BLaER1 (cell line): ENCODE results near the gene ANKRD22.
A peak's percentile ranks its signal among the peaks of the same experiment; 100 is the strongest.

Experiments
- H3K27ac ChIP-seq: shearing (Covaris generic); formaldehyde crosslinking; 2 replicates; pipeline ENCODE4 v1.8.1; 2022
- H3K27me3 ChIP-seq: shearing (Covaris generic); formaldehyde crosslinking; 2 replicates; pipeline ENCODE4 v1.8.1; 2022
- H3K36me3 ChIP-seq: shearing (Covaris generic); formaldehyde crosslinking; 2 replicates; pipeline ENCODE4 v1.8.1; 2022
- H3K4me1 ChIP-seq: shearing (Covaris generic); formaldehyde crosslinking; 2 replicates; pipeline ENCODE4 v1.8.1; 2022
- H3K4me2 ChIP-seq: shearing (Covaris generic); formaldehyde crosslinking; 2 replicates; pipeline ENCODE4 v1.8.1; 2022
- H3K4me3 ChIP-seq: shearing (Covaris generic); formaldehyde crosslinking; 2 replicates; pipeline ENCODE4 v1.8.1; 2022
- H3K9ac ChIP-seq: shearing (Covaris generic); formaldehyde crosslinking; 2 replicates; pipeline ENCODE4 v1.8.1; 2022
- H3K9me3 ChIP-seq: shearing (Covaris generic); formaldehyde crosslinking; 2 replicates; pipeline ENCODE4 v1.8.1; 2022
- H4K20me1 ChIP-seq: shearing (Covaris generic); formaldehyde crosslinking; 2 replicates; pipeline ENCODE4 v1.8.1; 2022
- Cebpa-rat ChIP-seq: shearing (Covaris generic); IDR thresholded peaks from 2 replicates; pipeline ENCODE4 v1.8.1; 2022

ANKRD22 gene

GRCh38 chr10:88804083-88804812 is 47.4 kb downstream of the ANKRD22 start:
- H4K20me1 ChIP-seq: no peaks in the 10 kb centered on the region
- H3K9ac ChIP-seq: no peak overlapping the region
- H3K27ac ChIP-seq: no peak overlapping the region
- H3K36me3 ChIP-seq: no peaks in the 10 kb centered on the region
- no peaks in the 10 kb centered on the region for H3K4me1 ChIP-seq
- no peaks in the 10 kb centered on the region for H3K27me3 ChIP-seq
- no peak for TF ChIP-seq Cebpa-rat
- H3K4me2 ChIP-seq: no peak overlapping the region
- H3K4me3 ChIP-seq: no peak overlapping the region
- no peaks in the 10 kb centered on the region for H3K9me3 ChIP-seq

- H3K9me3 ChIP-seq: no peaks in the 10 kb centered on the region
- no peak overlapping the region for H3K4me3 ChIP-seq
- H3K27me3 ChIP-seq: no peaks in the 10 kb centered on the region
- H3K9ac ChIP-seq: no peak overlapping the region
- no peaks in the 10 kb centered on the region for H3K4me1 ChIP-seq
- no peaks in the 10 kb centered on the region for H3K36me3 ChIP-seq
- no peak overlapping the region for H3K4me2 ChIP-seq
- no peak overlapping the region for H3K27ac ChIP-seq
- no peak for TF ChIP-seq Cebpa-rat
- no peaks in the 10 kb centered on the region for H4K20me1 ChIP-seq
Observed at GRCh38 chr10:88803641-88804040, 48.0 kb downstream of the ANKRD22 start.

GRCh38 chr10:88802523-88803285 is 48.9 kb downstream of the ANKRD22 start, which contains the start of gene LIPM:
Gene LIPM (plus strand): TSS chr10:88802730. CDS start chr10:88802897, 167 bp downstream.
- no peak for TF ChIP-seq Cebpa-rat
- no peak within 1 kb of the TSS for H3K27ac ChIP-seq
- no peaks in the 10 kb centered on the region for H3K36me3 ChIP-seq
- no peak within 1 kb of the TSS for H3K4me3 ChIP-seq
- no peaks in the 10 kb centered on the region for H3K27me3 ChIP-seq
- H3K9me3 ChIP-seq: no peaks in the 10 kb centered on the region
- H3K4me1 ChIP-seq: no peaks in the 10 kb centered on the region
- H3K4me2 ChIP-seq: no peak within 1 kb of the TSS
- no peaks in the 10 kb centered on the region for H4K20me1 ChIP-seq
- H3K9ac ChIP-seq: no peak within 1 kb of the TSS

GRCh38 chr10:88800152-88801125 is 51.2 kb downstream of the ANKRD22 start:
- no peaks in the 10 kb centered on the region for H3K9me3 ChIP-seq
- no peak for TF ChIP-seq Cebpa-rat

GRCh38 chr10:88794731-88795130 is 56.9 kb downstream of the ANKRD22 start:
- H3K27me3 ChIP-seq: no peaks in the 10 kb centered on the region

More at GRCh38 chr10:88800152-88801125, 51.2 kb downstream of the ANKRD22 start:
- Histone ChIP-seq H3K27ac (no peak overlapping the region), H3K27me3 (no peaks in the 10 kb centered on the region), H4K20me1 (no peaks in the 10 kb centered on the region), H3K4me3 (no peak overlapping the region), H3K4me2 (no peak overlapping the region), H3K36me3 (no peaks in the 10 kb centered on the region), H3K4me1 (no peaks in the 10 kb centered on the region), H3K9ac (no peak overlapping the region)

GRCh38 chr10:88793712-88794299 is 57.8 kb downstream of the ANKRD22 start:
- H3K4me1 ChIP-seq: no peaks in the 10 kb centered on the region
- H3K9ac ChIP-seq: no peak overlapping the region
- H3K27ac ChIP-seq: no peak overlapping the region
- no peak overlapping the region for H3K4me3 ChIP-seq
- H3K9me3 ChIP-seq: no peaks in the 10 kb centered on the region
- no peaks in the 10 kb centered on the region for H3K36me3 ChIP-seq
- H3K27me3 ChIP-seq: no peaks in the 10 kb centered on the region
- no peak overlapping the region for H3K4me2 ChIP-seq
- no peaks in the 10 kb centered on the region for H4K20me1 ChIP-seq
- no peak for TF ChIP-seq Cebpa-rat

More at GRCh38 chr10:88794731-88795130, 56.9 kb downstream of the ANKRD22 start:
- Histone ChIP-seq H3K27ac (no peak overlapping the region), H3K4me2 (no peak overlapping the region), H3K36me3 (no peaks in the 10 kb centered on the region), H3K9ac (no peak overlapping the region), H3K9me3 (no peaks in the 10 kb centered on the region), H3K4me3 (no peak overlapping the region), H4K20me1 (no peaks in the 10 kb centered on the region), H3K4me1 (no peaks in the 10 kb centered on the region)
- TF ChIP-seq Cebpa-rat: no peak

GRCh38 chr10:88792661-88793060 is 59.0 kb downstream of the ANKRD22 start:
- TF ChIP-seq Cebpa-rat: 0 out of 2 replicates have a peak, but pooled peaks have one; percentile 23
- Histone ChIP-seq H3K27me3 (no peaks in the 10 kb centered on the region), H3K27ac (no peak overlapping the region), H3K4me3 (no peak overlapping the region), H3K9ac (no peak overlapping the region), H4K20me1 (no peaks in the 10 kb centered on the region), H3K9me3 (no peaks in the 10 kb centered on the region), H3K4me2 (no peak overlapping the region), H3K36me3 (no peaks in the 10 kb centered on the region), H3K4me1 (no peaks in the 10 kb centered on the region)

- TF ChIP-seq Cebpa-rat: no peak
- Histone ChIP-seq H3K36me3 (no peaks in the 10 kb centered on the region), H4K20me1 (no peaks in the 10 kb centered on the region), H3K9ac (no peak overlapping the region), H3K4me2 (no peak overlapping the region), H3K9me3 (no peaks in the 10 kb centered on the region), H3K4me3 (no peak overlapping the region), H3K27me3 (no peaks in the 10 kb centered on the region), H3K27ac (no peak overlapping the region), H3K4me1 (no peaks in the 10 kb centered on the region)
Observed at GRCh38 chr10:88791924-88792323, 59.7 kb downstream of the ANKRD22 start.

GRCh38 chr10:88788924-88789323 is 62.7 kb downstream of the ANKRD22 start:
- Histone ChIP-seq H3K4me3 (no peak overlapping the region), H3K9me3 (no peaks in the 10 kb centered on the region), H3K27me3 (no peaks in the 10 kb centered on the region), H3K36me3 (no peaks in the 10 kb centered on the region), H3K4me1 (peaks cover under 1% of the 10 kb centered on the region), H4K20me1 (no peaks in the 10 kb centered on the region), H3K9ac (no peak overlapping the region), H3K4me2 (no peak overlapping the region), H3K27ac (no peak overlapping the region)
- TF ChIP-seq Cebpa-rat: no peak
